GM23338 (cell line): ENCODE measurements around the gene TSFM. TPM values are rescaled to one million over a fixed set of nuclear protein-coding genes. Genes with fewer than 3 reads are reported as not detected.
A peak's percentile ranks its signal among the peaks of the same experiment; 100 is the strongest.

Experiments
- ATAC-seq: fragments of 200-7000 bp; cut with Tn5 transposase; 3 replicates; pipeline ENCODE4 v1.9.1; 2020
- DNase-seq: peaks from one replicate; pipeline ENCODE4 v3.0.0-alpha.2; 2015; ENCODE audit warnings: low spot score
- H2AFZ ChIP-seq: fragments of 200-600 bp; sonication (generic); 2 replicates; pipeline ENCODE4 v1.8.0; 2016; ENCODE audit warnings: antibody characterized with exemption, mild to moderate bottlenecking, moderate library complexity
- H3F3A ChIP-seq: fragments of 200-600 bp; sonication (generic); replicated peaks from 2 replicates; pipeline ENCODE4 v1.8.0; 2017; ENCODE audit warnings: antibody characterized with exemption, mixed run types, low read depth
- H3K27ac ChIP-seq: fragments of 200-600 bp; sonication (generic); 2 replicates; pipeline ENCODE4 v1.6.1; 2016; ENCODE audit warnings: low read depth
- H3K27me3 ChIP-seq: fragments of 200-600 bp; sonication (generic); 2 replicates; pipeline ENCODE4 v1.8.0; 2016; ENCODE audit warnings: mild to moderate bottlenecking, mixed run types, moderate library complexity; ENCODE audit not compliant: insufficient read depth
- H3K36me3 ChIP-seq: fragments of 200-600 bp; sonication (generic); 2 replicates; pipeline ENCODE4 v1.8.0; 2016; ENCODE audit warnings: mild to moderate bottlenecking; ENCODE audit not compliant: insufficient read depth
- H3K4me1 ChIP-seq: fragments of 200-600 bp; sonication (generic); 2 replicates; pipeline ENCODE4 v1.8.0; 2016; ENCODE audit warnings: mild to moderate bottlenecking, moderate library complexity; ENCODE audit not compliant: insufficient read depth
- H3K4me2 ChIP-seq: fragments of 200-600 bp; sonication (generic); 2 replicates; pipeline ENCODE4 v1.7.1; 2017; ENCODE audit warnings: mixed run types
- H3K4me3 ChIP-seq: fragments of 200-600 bp; sonication (generic); 2 replicates; pipeline ENCODE4 v1.6.1; 2016; ENCODE audit warnings: mixed run types
- H3K79me2 ChIP-seq: fragments of 200-600 bp; sonication (generic); replicated peaks from 2 replicates; pipeline ENCODE4 v1.8.0; 2017; ENCODE audit warnings: mild to moderate bottlenecking; ENCODE audit not compliant: insufficient read depth
- H3K9me2 ChIP-seq: fragments of 200-600 bp; sonication (generic); 2 replicates; pipeline ENCODE4 v1.8.0; 2017; ENCODE audit not compliant: insufficient read depth
- H4K20me1 ChIP-seq: fragments of 200-600 bp; sonication (generic); replicated peaks from 2 replicates; pipeline ENCODE4 v1.8.0; 2017; ENCODE audit warnings: mild to moderate bottlenecking; ENCODE audit not compliant: insufficient read depth
- H3K27ac Mint-ChIP-seq: 2 replicates; pipeline ENCODE4 v1.8.0; 2020; ENCODE audit warnings: inconsistent platforms, mild to moderate bottlenecking, moderate library complexity, mixed read lengths
- H3K27me3 Mint-ChIP-seq: 3 replicates; pipeline ENCODE4 v1.8.0; 2022; ENCODE audit warnings: low read depth, mild to moderate bottlenecking, moderate library complexity, mixed read lengths, inconsistent platforms; ENCODE audit not compliant: insufficient read depth, poor library complexity
- H3K36me3 Mint-ChIP-seq: 3 replicates; pipeline ENCODE4 v1.8.0; 2021; ENCODE audit warnings: low read depth, mild to moderate bottlenecking, inconsistent platforms, moderate library complexity, mixed read lengths
- H3K4me1 Mint-ChIP-seq: 3 replicates; pipeline ENCODE4 v1.8.0; 2020; ENCODE audit warnings: mild to moderate bottlenecking, inconsistent platforms, mixed read lengths
- H3K4me3 Mint-ChIP-seq: 3 replicates; pipeline ENCODE4 v1.8.0; 2021; ENCODE audit warnings: moderate library complexity, mild to moderate bottlenecking, inconsistent platforms, mixed read lengths
- H3K9me3 Mint-ChIP-seq: 3 replicates; pipeline ENCODE4 v1.8.0; 2020; ENCODE audit warnings: moderate library complexity, mild to moderate bottlenecking, inconsistent platforms, mixed read lengths
- CREB1 ChIP-seq: fragments of 250-450 bp; sonication (Bioruptor Pico); IDR thresholded peaks from 2 replicates; pipeline ENCODE4 v1.5.0; 2020; ENCODE audit warnings: low read depth, mild to moderate bottlenecking, moderate library complexity
- JUNB ChIP-seq: IDR thresholded peaks from one replicate; pipeline ENCODE4 v1.6.1; 2016; ENCODE audit warnings: antibody characterized with exemption; ENCODE audit not compliant: unreplicated experiment
- NANOG ChIP-seq: IDR thresholded peaks from 2 replicates; pipeline ENCODE4 v1.6.1; 2016; ENCODE audit warnings: antibody characterized with exemption, borderline replicate concordance
- POLR2AphosphoS5 ChIP-seq: IDR thresholded peaks from 2 replicates; pipeline ENCODE4 v1.6.1; 2016; ENCODE audit warnings: antibody characterized with exemption, low read depth
- ZNF114 ChIP-seq: fragments of 250-450 bp; sonication (Bioruptor Pico); IDR thresholded peaks from 2 replicates; pipeline ENCODE4 v1.5.0; 2020; ENCODE audit warnings: mild to moderate bottlenecking, moderate library complexity
- polyA plus RNA-seq: library from polyadenylated mRNA; unstranded; fragments of >200 nt; fragmentation: Nextera tagmentation; extraction: Ambion mirVana; gene quantifications from 2 replicates; pipeline ENCODE4 v1.2.1, GENCODE V29; 2016
- total RNA-seq: library from RNA; depleted of rRNA; stranded (reverse); fragments of >200 nt; shearing (Covaris generic); gene quantifications from 2 replicates; pipeline ENCODE4 v1.2.3, GENCODE V29; 2014
- TF ChIP-seq, protein P1 (sequence below), 2 experiments: fragments of 200-600 bp in 1 of 2; sonication (generic) in 1 of 2; conservative IDR thresholded peaks; 2 replicates each; pipeline versions ENCODE4 v1.5.1 to v1.6.1; 2016 to 2017; ENCODE audit warnings: antibody characterized with exemption in 2 of 2, low read depth in 2 of 2, mild to moderate bottlenecking in 2 of 2, moderate library complexity in 1 of 2
- TF ChIP-seq, protein P2 (sequence below): fragments of 250-450 bp; sonication (Bioruptor Pico); IDR thresholded peaks from 2 replicates; pipeline ENCODE4 v1.5.0; 2020; ENCODE audit warnings: mild to moderate bottlenecking, moderate library complexity
- TF ChIP-seq, protein P3 (sequence below): IDR thresholded peaks from one replicate; pipeline ENCODE4 v1.6.1; 2018; ENCODE audit warnings: antibody characterized with exemption; ENCODE audit not compliant: unreplicated experiment

The TSFM gene
- total and polyA plus RNA-seq, 2 experiments from 2014 or later: 29.5 to 43.1 TPM

DNA sequence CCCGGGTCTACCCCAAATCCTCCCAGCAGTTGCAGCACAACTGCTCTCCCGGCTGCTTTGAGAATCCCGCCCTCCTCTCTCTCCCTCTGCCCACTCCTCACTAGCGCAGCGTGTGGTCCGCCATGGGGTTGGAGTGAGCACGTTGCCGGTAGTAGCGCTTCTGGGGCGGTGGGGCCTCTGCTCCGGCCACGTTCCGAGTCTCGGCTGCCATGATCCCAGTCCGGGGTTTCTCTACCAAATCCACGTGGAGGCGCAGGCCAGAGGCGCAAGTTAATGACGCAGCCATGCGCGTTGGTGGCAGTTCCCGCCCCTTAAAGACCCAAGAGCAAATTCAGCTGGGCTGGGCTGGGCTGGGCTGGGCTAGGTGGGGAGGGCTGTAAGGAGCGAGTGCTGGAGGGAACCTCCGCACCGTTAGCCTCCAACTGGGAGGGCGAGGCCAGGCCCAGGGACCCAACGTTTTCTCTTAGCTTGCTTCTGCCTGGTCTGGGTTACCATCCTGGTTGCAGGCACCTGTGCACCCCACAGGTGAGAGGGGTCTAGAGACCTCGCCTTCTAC is 10.6 kb upstream of the TSFM start, which contains the start of gene METTL1:
TSS of gene METTL1 (minus strand) at position 233 of the 556 bp plus-strand sequence. CDS start at position 211, 22 bp downstream.
- DNase-seq: peak; percentile 99
- peak; percentile 90 for ATAC-seq

More for the DNA sequence above, 10.6 kb upstream of the TSFM start, which contains the start of gene METTL1:
- Mint-ChIP-seq H3K36me3 (peaks cover 35% of the 10 kb centered on the region), H3K27ac (peak within 1 kb of the TSS; percentile 100), H3K4me3 (peak within 1 kb of the TSS; percentile 98), H3K27me3 (peaks cover 16% of the 10 kb centered on the region), H3K9me3 (no peaks in the 10 kb centered on the region; the same call in 2 of the 3 replicates), H3K4me1 (peaks cover 13% of the 10 kb centered on the region)
- Histone ChIP-seq H3K27ac (peak within 1 kb of the TSS; percentile 95), H2AFZ (peak within 1 kb of the TSS; percentile 100), H3K4me3 (peak within 1 kb of the TSS; percentile 78), H3K9me2 (no peaks in the 10 kb centered on the region), H3K4me1 (peaks cover 7% of the 10 kb centered on the region; the same call in 1 of the 2 replicates), H3K4me2 (peak within 1 kb of the TSS; percentile 99), H3K36me3 (no peaks in the 10 kb centered on the region; the same call in 1 of the 2 replicates), H3F3A (no peaks in the 10 kb centered on the region; the same call in 1 of the 2 replicates), H3K79me2 (no peaks in the 10 kb centered on the region), H3K27me3 (peaks cover 29% of the 10 kb centered on the region), H4K20me1 (peaks cover 7% of the 10 kb centered on the region; the same call in 1 of the 2 replicates)
- TF ChIP-seq, protein P1, sequence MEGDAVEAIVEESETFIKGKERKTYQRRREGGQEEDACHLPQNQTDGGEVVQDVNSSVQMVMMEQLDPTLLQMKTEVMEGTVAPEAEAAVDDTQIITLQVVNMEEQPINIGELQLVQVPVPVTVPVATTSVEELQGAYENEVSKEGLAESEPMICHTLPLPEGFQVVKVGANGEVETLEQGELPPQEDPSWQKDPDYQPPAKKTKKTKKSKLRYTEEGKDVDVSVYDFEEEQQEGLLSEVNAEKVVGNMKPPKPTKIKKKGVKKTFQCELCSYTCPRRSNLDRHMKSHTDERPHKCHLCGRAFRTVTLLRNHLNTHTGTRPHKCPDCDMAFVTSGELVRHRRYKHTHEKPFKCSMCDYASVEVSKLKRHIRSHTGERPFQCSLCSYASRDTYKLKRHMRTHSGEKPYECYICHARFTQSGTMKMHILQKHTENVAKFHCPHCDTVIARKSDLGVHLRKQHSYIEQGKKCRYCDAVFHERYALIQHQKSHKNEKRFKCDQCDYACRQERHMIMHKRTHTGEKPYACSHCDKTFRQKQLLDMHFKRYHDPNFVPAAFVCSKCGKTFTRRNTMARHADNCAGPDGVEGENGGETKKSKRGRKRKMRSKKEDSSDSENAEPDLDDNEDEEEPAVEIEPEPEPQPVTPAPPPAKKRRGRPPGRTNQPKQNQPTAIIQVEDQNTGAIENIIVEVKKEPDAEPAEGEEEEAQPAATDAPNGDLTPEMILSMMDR (conservative IDR thresholded peaks at IDR 0.05; ENCODE audit: low read depth in 2 of 2): no peak
- TF ChIP-seq JUNB (no peak), NANOG (no peak), ZNF114 (CRISPR knock-in tag) (no peak), POLR2AphosphoS5 (peak; percentile 95), CREB1 (CRISPR knock-in tag) (peak; percentile 97)
- TF ChIP-seq, protein P2, sequence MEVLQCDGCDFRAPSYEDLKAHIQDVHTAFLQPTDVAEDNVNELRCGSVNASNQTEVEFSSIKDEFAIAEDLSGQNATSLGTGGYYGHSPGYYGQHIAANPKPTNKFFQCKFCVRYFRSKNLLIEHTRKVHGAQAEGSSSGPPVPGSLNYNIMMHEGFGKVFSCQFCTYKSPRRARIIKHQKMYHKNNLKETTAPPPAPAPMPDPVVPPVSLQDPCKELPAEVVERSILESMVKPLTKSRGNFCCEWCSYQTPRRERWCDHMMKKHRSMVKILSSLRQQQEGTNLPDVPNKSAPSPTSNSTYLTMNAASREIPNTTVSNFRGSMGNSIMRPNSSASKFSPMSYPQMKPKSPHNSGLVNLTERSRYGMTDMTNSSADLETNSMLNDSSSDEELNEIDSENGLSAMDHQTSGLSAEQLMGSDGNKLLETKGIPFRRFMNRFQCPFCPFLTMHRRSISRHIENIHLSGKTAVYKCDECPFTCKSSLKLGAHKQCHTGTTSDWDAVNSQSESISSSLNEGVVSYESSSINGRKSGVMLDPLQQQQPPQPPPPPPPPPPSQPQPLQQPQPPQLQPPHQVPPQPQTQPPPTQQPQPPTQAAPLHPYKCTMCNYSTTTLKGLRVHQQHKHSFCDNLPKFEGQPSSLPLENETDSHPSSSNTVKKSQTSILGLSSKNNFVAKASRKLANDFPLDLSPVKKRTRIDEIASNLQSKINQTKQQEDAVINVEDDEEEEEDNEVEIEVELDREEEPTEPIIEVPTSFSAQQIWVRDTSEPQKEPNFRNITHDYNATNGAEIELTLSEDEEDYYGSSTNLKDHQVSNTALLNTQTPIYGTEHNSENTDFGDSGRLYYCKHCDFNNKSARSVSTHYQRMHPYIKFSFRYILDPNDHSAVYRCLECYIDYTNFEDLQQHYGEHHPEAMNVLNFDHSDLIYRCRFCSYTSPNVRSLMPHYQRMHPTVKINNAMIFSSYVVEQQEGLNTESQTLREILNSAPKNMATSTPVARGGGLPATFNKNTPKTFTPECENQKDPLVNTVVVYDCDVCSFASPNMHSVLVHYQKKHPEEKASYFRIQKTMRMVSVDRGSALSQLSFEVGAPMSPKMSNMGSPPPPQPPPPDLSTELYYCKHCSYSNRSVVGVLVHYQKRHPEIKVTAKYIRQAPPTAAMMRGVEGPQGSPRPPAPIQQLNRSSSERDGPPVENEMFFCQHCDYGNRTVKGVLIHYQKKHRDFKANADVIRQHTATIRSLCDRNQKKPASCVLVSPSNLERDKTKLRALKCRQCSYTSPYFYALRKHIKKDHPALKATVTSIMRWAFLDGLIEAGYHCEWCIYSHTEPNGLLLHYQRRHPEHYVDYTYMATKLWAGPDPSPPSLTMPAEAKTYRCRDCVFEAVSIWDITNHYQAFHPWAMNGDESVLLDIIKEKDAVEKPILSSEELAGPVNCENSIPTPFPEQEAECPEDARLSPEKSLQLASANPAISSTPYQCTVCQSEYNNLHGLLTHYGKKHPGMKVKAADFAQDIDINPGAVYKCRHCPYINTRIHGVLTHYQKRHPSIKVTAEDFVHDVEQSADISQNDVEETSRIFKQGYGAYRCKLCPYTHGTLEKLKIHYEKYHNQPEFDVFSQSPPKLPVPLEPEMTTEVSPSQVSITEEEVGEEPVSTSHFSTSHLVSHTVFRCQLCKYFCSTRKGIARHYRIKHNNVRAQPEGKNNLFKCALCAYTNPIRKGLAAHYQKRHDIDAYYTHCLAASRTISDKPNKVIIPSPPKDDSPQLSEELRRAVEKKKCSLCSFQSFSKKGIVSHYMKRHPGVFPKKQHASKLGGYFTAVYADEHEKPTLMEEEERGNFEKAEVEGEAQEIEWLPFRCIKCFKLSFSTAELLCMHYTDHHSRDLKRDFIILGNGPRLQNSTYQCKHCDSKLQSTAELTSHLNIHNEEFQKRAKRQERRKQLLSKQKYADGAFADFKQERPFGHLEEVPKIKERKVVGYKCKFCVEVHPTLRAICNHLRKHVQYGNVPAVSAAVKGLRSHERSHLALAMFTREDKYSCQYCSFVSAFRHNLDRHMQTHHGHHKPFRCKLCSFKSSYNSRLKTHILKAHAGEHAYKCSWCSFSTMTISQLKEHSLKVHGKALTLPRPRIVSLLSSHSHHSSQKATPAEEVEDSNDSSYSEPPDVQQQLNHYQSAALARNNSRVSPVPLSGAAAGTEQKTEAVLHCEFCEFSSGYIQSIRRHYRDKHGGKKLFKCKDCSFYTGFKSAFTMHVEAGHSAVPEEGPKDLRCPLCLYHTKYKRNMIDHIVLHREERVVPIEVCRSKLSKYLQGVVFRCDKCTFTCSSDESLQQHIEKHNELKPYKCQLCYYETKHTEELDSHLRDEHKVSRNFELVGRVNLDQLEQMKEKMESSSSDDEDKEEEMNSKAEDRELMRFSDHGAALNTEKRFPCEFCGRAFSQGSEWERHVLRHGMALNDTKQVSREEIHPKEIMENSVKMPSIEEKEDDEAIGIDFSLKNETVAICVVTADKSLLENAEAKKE (CRISPR knock-in tag): no peak
- TF ChIP-seq, protein P3, sequence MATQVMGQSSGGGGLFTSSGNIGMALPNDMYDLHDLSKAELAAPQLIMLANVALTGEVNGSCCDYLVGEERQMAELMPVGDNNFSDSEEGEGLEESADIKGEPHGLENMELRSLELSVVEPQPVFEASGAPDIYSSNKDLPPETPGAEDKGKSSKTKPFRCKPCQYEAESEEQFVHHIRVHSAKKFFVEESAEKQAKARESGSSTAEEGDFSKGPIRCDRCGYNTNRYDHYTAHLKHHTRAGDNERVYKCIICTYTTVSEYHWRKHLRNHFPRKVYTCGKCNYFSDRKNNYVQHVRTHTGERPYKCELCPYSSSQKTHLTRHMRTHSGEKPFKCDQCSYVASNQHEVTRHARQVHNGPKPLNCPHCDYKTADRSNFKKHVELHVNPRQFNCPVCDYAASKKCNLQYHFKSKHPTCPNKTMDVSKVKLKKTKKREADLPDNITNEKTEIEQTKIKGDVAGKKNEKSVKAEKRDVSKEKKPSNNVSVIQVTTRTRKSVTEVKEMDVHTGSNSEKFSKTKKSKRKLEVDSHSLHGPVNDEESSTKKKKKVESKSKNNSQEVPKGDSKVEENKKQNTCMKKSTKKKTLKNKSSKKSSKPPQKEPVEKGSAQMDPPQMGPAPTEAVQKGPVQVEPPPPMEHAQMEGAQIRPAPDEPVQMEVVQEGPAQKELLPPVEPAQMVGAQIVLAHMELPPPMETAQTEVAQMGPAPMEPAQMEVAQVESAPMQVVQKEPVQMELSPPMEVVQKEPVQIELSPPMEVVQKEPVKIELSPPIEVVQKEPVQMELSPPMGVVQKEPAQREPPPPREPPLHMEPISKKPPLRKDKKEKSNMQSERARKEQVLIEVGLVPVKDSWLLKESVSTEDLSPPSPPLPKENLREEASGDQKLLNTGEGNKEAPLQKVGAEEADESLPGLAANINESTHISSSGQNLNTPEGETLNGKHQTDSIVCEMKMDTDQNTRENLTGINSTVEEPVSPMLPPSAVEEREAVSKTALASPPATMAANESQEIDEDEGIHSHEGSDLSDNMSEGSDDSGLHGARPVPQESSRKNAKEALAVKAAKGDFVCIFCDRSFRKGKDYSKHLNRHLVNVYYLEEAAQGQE: no peak
